ENCODE results near the gene CLRN2. TPM values are rescaled to one million over a fixed set of nuclear protein-coding genes. Genes with fewer than 3 reads are reported as not detected.

The CLRN2 gene
- total RNA-seq, 1 experiment from 2014 or later: not detected

DNA sequence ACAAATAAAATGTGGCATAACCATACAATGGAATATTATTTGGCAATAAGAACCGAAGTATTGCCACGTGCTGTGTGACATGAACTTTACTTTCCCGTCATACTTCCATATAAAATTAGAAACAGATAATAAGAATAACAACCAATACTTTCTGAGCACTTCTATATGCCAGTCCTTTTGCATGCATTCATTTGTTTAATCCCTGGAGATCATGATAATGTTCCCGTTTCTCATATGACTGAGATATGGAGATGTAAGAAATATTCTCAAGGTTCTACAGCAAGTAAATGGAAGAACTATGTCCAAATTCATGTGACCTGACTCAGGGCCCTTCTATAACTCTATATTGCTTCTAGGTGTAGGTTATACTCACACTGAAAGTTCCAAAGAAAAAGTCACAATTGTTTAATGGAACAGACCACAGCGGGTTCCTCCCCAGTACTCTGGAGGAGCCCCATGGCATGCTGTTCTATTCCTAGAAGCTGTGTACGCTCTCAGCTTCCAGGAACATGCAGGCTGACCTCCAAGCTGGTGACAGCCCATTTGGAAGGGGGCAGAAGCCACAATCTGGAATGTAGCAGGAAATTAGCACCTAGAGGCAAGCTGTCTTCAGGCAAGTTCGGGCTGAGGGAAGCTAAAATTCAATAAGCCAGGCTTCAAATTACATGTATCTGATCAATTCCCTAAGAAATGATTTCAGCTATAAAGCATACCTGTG, 34.6 kb upstream of the CLRN2 start:
- ChIA-PET CTCF (no interaction called here), POLR2A (no interaction called here)
- H3K27ac ChIP-seq (ENCODE audit: low read length): no peak overlapping the region
- no peak overlapping the region for H3K4me3 ChIP-seq (ENCODE audit: low read depth in 2 of 2, low read length in 2 of 2)
- in situ Hi-C loops (cut with HindIII; ENCODE audit: low pct_unique_long_range_greater_than_20kb, low sequenced_read_pairs) (no loop called here), intact Hi-C loops (cut with micrococcal nuclease; ENCODE audit: unreplicated experiment) (no loop called here)
- H3K27me3 ChIP-seq (ENCODE audit: control insufficient read depth, insufficient read depth, low read length): no peaks in the 10 kb centered on the region
- H3K4me1 ChIP-seq (ENCODE audit: control insufficient read depth, insufficient read depth, low read length): no peaks in the 10 kb centered on the region
- BruUV-seq (replicated peaks): no TSS peak
- ATAC-seq (no peak), DNase-seq (ENCODE audit: low read depth, low spot score) (no peak)
- no peaks in the 10 kb centered on the region for H3K9me3 ChIP-seq (ENCODE audit: control insufficient read depth, insufficient read depth, low read depth, low read length)
- no peak for TF ChIP-seq TCF7L2 (IDR thresholded peaks at IDR 0.05; ENCODE audit: low read depth, low read length)
- TF ChIP-seq, protein P1, sequence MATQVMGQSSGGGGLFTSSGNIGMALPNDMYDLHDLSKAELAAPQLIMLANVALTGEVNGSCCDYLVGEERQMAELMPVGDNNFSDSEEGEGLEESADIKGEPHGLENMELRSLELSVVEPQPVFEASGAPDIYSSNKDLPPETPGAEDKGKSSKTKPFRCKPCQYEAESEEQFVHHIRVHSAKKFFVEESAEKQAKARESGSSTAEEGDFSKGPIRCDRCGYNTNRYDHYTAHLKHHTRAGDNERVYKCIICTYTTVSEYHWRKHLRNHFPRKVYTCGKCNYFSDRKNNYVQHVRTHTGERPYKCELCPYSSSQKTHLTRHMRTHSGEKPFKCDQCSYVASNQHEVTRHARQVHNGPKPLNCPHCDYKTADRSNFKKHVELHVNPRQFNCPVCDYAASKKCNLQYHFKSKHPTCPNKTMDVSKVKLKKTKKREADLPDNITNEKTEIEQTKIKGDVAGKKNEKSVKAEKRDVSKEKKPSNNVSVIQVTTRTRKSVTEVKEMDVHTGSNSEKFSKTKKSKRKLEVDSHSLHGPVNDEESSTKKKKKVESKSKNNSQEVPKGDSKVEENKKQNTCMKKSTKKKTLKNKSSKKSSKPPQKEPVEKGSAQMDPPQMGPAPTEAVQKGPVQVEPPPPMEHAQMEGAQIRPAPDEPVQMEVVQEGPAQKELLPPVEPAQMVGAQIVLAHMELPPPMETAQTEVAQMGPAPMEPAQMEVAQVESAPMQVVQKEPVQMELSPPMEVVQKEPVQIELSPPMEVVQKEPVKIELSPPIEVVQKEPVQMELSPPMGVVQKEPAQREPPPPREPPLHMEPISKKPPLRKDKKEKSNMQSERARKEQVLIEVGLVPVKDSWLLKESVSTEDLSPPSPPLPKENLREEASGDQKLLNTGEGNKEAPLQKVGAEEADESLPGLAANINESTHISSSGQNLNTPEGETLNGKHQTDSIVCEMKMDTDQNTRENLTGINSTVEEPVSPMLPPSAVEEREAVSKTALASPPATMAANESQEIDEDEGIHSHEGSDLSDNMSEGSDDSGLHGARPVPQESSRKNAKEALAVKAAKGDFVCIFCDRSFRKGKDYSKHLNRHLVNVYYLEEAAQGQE (IDR thresholded peaks at IDR 0.05; ENCODE audit: insufficient read depth in 1 of 2, low read depth in 2 of 2, low read length in 1 of 2): no peak
- no peaks in the 10 kb centered on the region for H3K36me3 ChIP-seq (ENCODE audit: control insufficient read depth, insufficient read depth, low read length)

DNA sequence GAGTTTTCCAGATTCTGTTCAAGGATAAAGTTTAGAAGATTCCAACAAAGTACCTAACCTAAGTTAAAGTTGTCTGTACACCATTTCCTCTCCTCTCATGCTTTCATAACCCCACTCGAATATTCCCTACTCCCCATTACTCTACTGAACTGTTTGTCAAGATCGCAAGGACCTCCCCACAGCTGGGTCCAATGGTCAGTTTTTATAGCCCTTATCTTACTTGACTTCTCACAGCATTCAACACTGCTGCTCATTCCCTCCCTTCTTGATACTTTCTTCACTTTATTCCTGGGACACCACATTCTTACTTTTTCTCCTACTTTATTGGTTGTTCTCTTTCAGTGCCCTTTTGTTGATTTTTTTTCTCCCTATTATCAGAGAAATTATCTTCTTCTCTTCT, 34.0 kb upstream of the CLRN2 start:
- ChIA-PET CTCF (no interaction called here), POLR2A (no interaction called here)
- BruUV-seq (replicated peaks): no TSS peak
- in situ Hi-C loops (cut with HindIII; ENCODE audit: low pct_unique_long_range_greater_than_20kb, low sequenced_read_pairs) (no loop called here), intact Hi-C loops (cut with micrococcal nuclease; ENCODE audit: unreplicated experiment) (no loop called here)
- H3K4me1 ChIP-seq (ENCODE audit: control insufficient read depth, insufficient read depth, low read length): no peaks in the 10 kb centered on the region
- no peaks in the 10 kb centered on the region for H3K27me3 ChIP-seq (ENCODE audit: control insufficient read depth, insufficient read depth, low read length)
- H3K9me3 ChIP-seq (ENCODE audit: control insufficient read depth, insufficient read depth, low read depth, low read length): no peaks in the 10 kb centered on the region
- ATAC-seq (no peak), DNase-seq (ENCODE audit: low read depth, low spot score) (no peak)
- TF ChIP-seq SIN3A (IDR thresholded peaks at IDR 0.05; ENCODE audit: borderline replicate concordance, insufficient read depth, low read depth, low read length) (no peak), POLR2AphosphoS5 (IDR thresholded peaks at IDR 0.05; ENCODE audit: low read depth, low read length) (no peak), TCF7L2 (IDR thresholded peaks at IDR 0.05; ENCODE audit: low read depth, low read length) (no peak)
- TF ChIP-seq, protein P2, sequence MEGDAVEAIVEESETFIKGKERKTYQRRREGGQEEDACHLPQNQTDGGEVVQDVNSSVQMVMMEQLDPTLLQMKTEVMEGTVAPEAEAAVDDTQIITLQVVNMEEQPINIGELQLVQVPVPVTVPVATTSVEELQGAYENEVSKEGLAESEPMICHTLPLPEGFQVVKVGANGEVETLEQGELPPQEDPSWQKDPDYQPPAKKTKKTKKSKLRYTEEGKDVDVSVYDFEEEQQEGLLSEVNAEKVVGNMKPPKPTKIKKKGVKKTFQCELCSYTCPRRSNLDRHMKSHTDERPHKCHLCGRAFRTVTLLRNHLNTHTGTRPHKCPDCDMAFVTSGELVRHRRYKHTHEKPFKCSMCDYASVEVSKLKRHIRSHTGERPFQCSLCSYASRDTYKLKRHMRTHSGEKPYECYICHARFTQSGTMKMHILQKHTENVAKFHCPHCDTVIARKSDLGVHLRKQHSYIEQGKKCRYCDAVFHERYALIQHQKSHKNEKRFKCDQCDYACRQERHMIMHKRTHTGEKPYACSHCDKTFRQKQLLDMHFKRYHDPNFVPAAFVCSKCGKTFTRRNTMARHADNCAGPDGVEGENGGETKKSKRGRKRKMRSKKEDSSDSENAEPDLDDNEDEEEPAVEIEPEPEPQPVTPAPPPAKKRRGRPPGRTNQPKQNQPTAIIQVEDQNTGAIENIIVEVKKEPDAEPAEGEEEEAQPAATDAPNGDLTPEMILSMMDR (IDR thresholded peaks at IDR 0.05): no peak
- TF ChIP-seq, protein P1 (IDR thresholded peaks at IDR 0.05; ENCODE audit: insufficient read depth in 1 of 2, low read depth in 2 of 2, low read length in 1 of 2): no peak
- no peak overlapping the region for H3K4me3 ChIP-seq (ENCODE audit: low read depth in 2 of 2, low read length in 2 of 2)
- H3K36me3 ChIP-seq (ENCODE audit: control insufficient read depth, insufficient read depth, low read length): no peaks in the 10 kb centered on the region
- no peak overlapping the region for H3K27ac ChIP-seq (ENCODE audit: low read length)
